Panc1 (cell line): Measurements from ENCODE around the gene SLC6A7. TPM values are rescaled to one million over a fixed set of nuclear protein-coding genes. Genes with fewer than 3 reads are reported as not detected.

Experiments used
- ATAC-seq: fragments of 200-7000 bp; cut with Tn5 transposase; 2 replicates; pipeline ENCODE4 v1.9.1; 2020; ENCODE audit warnings: mild to moderate bottlenecking, moderate library complexity
- BruUV-seq: library from RNA; stranded (reverse); fragments of 400-500 nt; replicated peaks from 2 replicates; lab custom pipeline; 2021; lab: Mats Ljungman, UMichigan
- CTCF ChIA-PET: fragments of 300-600 bp; sonication (Branson Sonifier 250); formaldehyde crosslinking; loops from one replicate; lab custom pipeline; 2022; ENCODE audit warnings: antibody characterized with exemption; lab: Charles Lee
- POLR2A ChIA-PET: fragments of 300-600 bp; sonication (Branson Sonifier 250); formaldehyde crosslinking; loops from one replicate; lab custom pipeline; 2022; ENCODE audit warnings: antibody characterized with exemption; lab: Charles Lee
- DNase-seq: peaks from one replicate; pipeline ENCODE4 v3.0.0-alpha.2; 2010; ENCODE audit warnings: low read depth, low spot score
- H3K27ac ChIP-seq: 2 replicates; pipeline ENCODE4 v1.5.1; 2011; ENCODE audit warnings: mild to moderate bottlenecking, low read length, inconsistent platforms
- H3K27me3 ChIP-seq: fragments of 200-500 bp; sonication (Bioruptor generic); 2 replicates; pipeline ENCODE4 v1.6.0; 2014; ENCODE audit warnings: low read length, inconsistent platforms; ENCODE audit not compliant: control insufficient read depth, insufficient read depth
- H3K36me3 ChIP-seq: fragments of 200-500 bp; sonication (Bioruptor generic); 2 replicates; pipeline ENCODE4 v1.5.1; 2014; ENCODE audit warnings: inconsistent platforms, mild to moderate bottlenecking, low read length, moderate library complexity; ENCODE audit not compliant: control insufficient read depth, insufficient read depth
- H3K4me1 ChIP-seq: 2 replicates; pipeline ENCODE4 v1.5.1; 2011; ENCODE audit warnings: inconsistent platforms, mild to moderate bottlenecking, low read length, moderate library complexity; ENCODE audit not compliant: control insufficient read depth, insufficient read depth
- H3K4me3 ChIP-seq, 2 experiments: 2 replicates each; pipeline ENCODE4 v1.5.1; 2011 to 2012; ENCODE audit warnings: low read depth in 2 of 2, low read length in 2 of 2, mild to moderate bottlenecking in 2 of 2, inconsistent platforms in 1 of 2, moderate library complexity in 1 of 2
- H3K9me3 ChIP-seq: fragments of 200-500 bp; sonication (Bioruptor generic); 2 replicates; pipeline ENCODE4 v1.5.1; 2014; ENCODE audit warnings: low read depth, mild to moderate bottlenecking, inconsistent platforms, low read length, moderate library complexity; ENCODE audit not compliant: control insufficient read depth, insufficient read depth
- CTCF ChIP-seq: fragments of 450-650 bp; IDR thresholded peaks from 2 replicates; pipeline ENCODE4 v1.5.1; 2017; ENCODE audit warnings: mild to moderate bottlenecking
- POLR2AphosphoS5 ChIP-seq: IDR thresholded peaks from 2 replicates; pipeline ENCODE4 v1.6.1; 2012; ENCODE audit warnings: mild to moderate bottlenecking, low read depth, low read length, moderate library complexity
- REST ChIP-seq, 2 experiments: IDR thresholded peaks; 2 replicates each; pipeline ENCODE4 v1.6.1; 2011 to 2012; ENCODE audit warnings: low read depth in 2 of 2, control low read depth in 1 of 2, low read length in 1 of 2, mild to moderate bottlenecking in 1 of 2, moderate library complexity in 1 of 2; ENCODE audit not compliant: insufficient read depth in 1 of 2
- SIN3A ChIP-seq: IDR thresholded peaks from 2 replicates; pipeline ENCODE4 v1.6.1; 2012; ENCODE audit warnings: low read depth, mild to moderate bottlenecking, low read length, moderate library complexity, borderline replicate concordance; ENCODE audit not compliant: insufficient read depth
- TCF7L2 ChIP-seq: IDR thresholded peaks from 2 replicates; pipeline ENCODE4 v1.6.1; 2011; ENCODE audit warnings: mild to moderate bottlenecking, low read depth, low read length, inconsistent platforms
- in situ Hi-C: cut with HindIII; loops from 2 replicates; pipeline ENCODE4 v1.10.0; 2016; ENCODE audit warnings: low sequenced_read_pairs, low pct_unique_long_range_greater_than_20kb
- intact Hi-C: fragments of 100-400 bp; cut with micrococcal nuclease; formaldehyde crosslinking; loops from one replicate; pipeline ENCODE4 v1.10.0; 2022; ENCODE audit not compliant: unreplicated experiment
- total RNA-seq: library from RNA; stranded (reverse); gene quantifications from one replicate; pipeline ENCODE4 v1.2.1, GENCODE V29; 2021; ENCODE audit not compliant: unreplicated experiment

The SLC6A7 gene
- total RNA-seq, 1 experiment from 2014 or later, result not detected

- Histone ChIP-seq H3K9me3 (no peaks in the 10 kb centered on the region), H3K27me3 (no peaks in the 10 kb centered on the region), H3K4me3 (no peak overlapping the region), H3K36me3 (no peaks in the 10 kb centered on the region), H3K27ac (no peak overlapping the region), H3K4me1 (peaks cover 8% of the 10 kb centered on the region; the same call in 1 of the 2 replicates)
- POLR2A ChIA-PET, result interaction anchor here (0.6 kb wide), 1 partner anchor 209 kb away, joined by 5 read pairs; no protein-coding TSS in a partner anchor
- no TSS peak for BruUV-seq
- TF ChIP-seq CTCF (no peak), POLR2AphosphoS5 (no peak), SIN3A (no peak), REST (IDR thresholded peaks at IDR 0.05; ENCODE audit: insufficient read depth in 1 of 2, low read depth in 2 of 2, low read length in 1 of 2) (no peak), TCF7L2 (no peak)
- peak; percentile 49; the same call in 1 of the 2 replicates for ATAC-seq
- DNase-seq, result no peak
- CTCF ChIA-PET, result interaction anchor here (0.5 to 0.6 kb wide), 3 partner anchors 14 to 888 kb away, joined by 3 to 6 read pairs (median 4); no protein-coding TSS in a partner anchor
- in situ Hi-C loops, result no loop called here
- intact Hi-C loops, result no loop called here
These were observed 66.7 kb downstream of the SLC6A7 start for GRCh38 chr5:150256410-150257064.

GRCh38 chr5:150257424-150257823 lies 67.6 kb downstream of the SLC6A7 start:
- ChIA-PET CTCF (no interaction called here), POLR2A (no interaction called here)
- TF ChIP-seq POLR2AphosphoS5 (no peak), TCF7L2 (no peak), CTCF (no peak), SIN3A (no peak), REST (IDR thresholded peaks at IDR 0.05; ENCODE audit: insufficient read depth in 1 of 2, low read depth in 2 of 2, low read length in 1 of 2) (no peak)
- no peak overlapping the region for H3K4me3 ChIP-seq
- H3K4me1 ChIP-seq, result peaks cover 14% of the 10 kb centered on the region; the same call in 1 of the 2 replicates
- H3K9me3 ChIP-seq, result no peaks in the 10 kb centered on the region
- ATAC-seq, result no peak
- intact Hi-C loops, result no loop called here
- in situ Hi-C loops, result no loop called here
- H3K27ac ChIP-seq, result no peak overlapping the region
- no peaks in the 10 kb centered on the region for H3K27me3 ChIP-seq
- DNase-seq, result no peak
- BruUV-seq, result no TSS peak
- no peaks in the 10 kb centered on the region for H3K36me3 ChIP-seq
